GM18502 (cell line): ENCODE measurements around the gene P2RY6.

Experiments used
- ATAC-seq: cut with Tn5 transposase; IDR thresholded peaks from one replicate; pipeline ENCODE4 v1.9.1; 2021; ENCODE audit warnings: mild to moderate bottlenecking; ENCODE audit not compliant: unreplicated experiment, poor library complexity

The P2RY6 gene

GRCh38 chr11:73293356-73293936, 21.3 kb downstream of the P2RY6 start:
- ATAC-seq = no peak

GRCh38 chr11:73294604-73295003, 22.5 kb downstream of the P2RY6 start:
- no peak for ATAC-seq

GRCh38 chr11:73295241-73295995, 23.3 kb downstream of the P2RY6 start:
- peak; percentile 50 for ATAC-seq

- no peak for ATAC-seq
Measured at GRCh38 chr11:73295996-73296318, 23.8 kb downstream of the P2RY6 start.

GRCh38 chr11:73296501-73297230, 24.5 kb downstream of the P2RY6 start:
- no peak for ATAC-seq

- no peak for ATAC-seq
Measured at GRCh38 chr11:73297231-73297590, 25.1 kb downstream of the P2RY6 start.

GRCh38 chr11:73297702-73298101, 25.6 kb downstream of the P2RY6 start:
- ATAC-seq = no peak

GRCh38 chr11:73298233-73298632, 26.1 kb downstream of the P2RY6 start:
- ATAC-seq = no peak

GRCh38 chr11:73299751-73300150, 27.6 kb downstream of the P2RY6 start:
- ATAC-seq = no peak

GRCh38 chr11:73306069-73306841, 34.1 kb downstream of the P2RY6 start:
- no peak for ATAC-seq

GRCh38 chr11:73306977-73307322, 34.8 kb downstream of the P2RY6 start:
- ATAC-seq = no peak

GRCh38 chr11:73307323-73308002, 35.3 kb downstream of the P2RY6 start:
- peak; percentile 71 for ATAC-seq

- peak; percentile 45 for ATAC-seq
Measured at GRCh38 chr11:73308003-73308960, 36.1 kb downstream of the P2RY6 start, which contains the start of gene ARHGEF17. Gene ARHGEF17, plus strand, starts transcription at chr11:73308276. Its CDS starts 363 bp downstream, at chr11:73308639.

GRCh38 chr11:73308961-73309919, 37.1 kb downstream of the P2RY6 start:
- ATAC-seq = no peak

- ATAC-seq = no peak
Measured at GRCh38 chr11:73310076-73310475, 37.9 kb downstream of the P2RY6 start.

GRCh38 chr11:73310661-73311393, 38.7 kb downstream of the P2RY6 start:
- no peak for ATAC-seq

GRCh38 chr11:73311394-73311869, 39.3 kb downstream of the P2RY6 start:
- no peak for ATAC-seq
